A673 (cell line): Measurements from ENCODE around the gene SOS1. TPM values are rescaled to one million over a fixed set of nuclear protein-coding genes. Genes with fewer than 3 reads are reported as not detected.

Experiments used
- BruUV-seq: library from RNA; stranded (reverse); fragments of 400-500 nt; replicated peaks from 2 replicates; lab custom pipeline; 2021; lab: Mats Ljungman, UMichigan
- CTCF ChIA-PET: fragments of 300-600 bp; sonication (Branson Sonifier 250); formaldehyde crosslinking; loops from one replicate; lab custom pipeline; 2022; ENCODE audit warnings: antibody characterized with exemption; lab: Charles Lee
- POLR2A ChIA-PET: fragments of 300-600 bp; sonication (Branson Sonifier 250); formaldehyde crosslinking; loops from one replicate; lab custom pipeline; 2022; ENCODE audit warnings: antibody characterized with exemption; ENCODE audit not compliant: low non-redundant PET; lab: Charles Lee
- DNase-seq: peaks from one replicate; pipeline ENCODE4 v3.0.0-alpha.2; 2015; ENCODE audit warnings: low spot score
- H3K27ac ChIP-seq: fragments of 200-600 bp; sonication (generic); 2 replicates; pipeline ENCODE4 v1.5.1; 2016; ENCODE audit warnings: mixed run types, low read depth, mild to moderate bottlenecking, mixed read lengths, antibody characterized with exemption, low read length; ENCODE audit not compliant: poor library complexity, severe bottlenecking
- H3K27me3 ChIP-seq: fragments of 200-600 bp; sonication (generic); replicated peaks from 2 replicates; pipeline ENCODE4 v1.6.1; 2017; ENCODE audit warnings: mixed run types, low read depth, mild to moderate bottlenecking, mixed read lengths, antibody characterized with exemption, low read length; ENCODE audit not compliant: insufficient read depth, poor library complexity
- H3K36me3 ChIP-seq: fragments of 200-600 bp; sonication (generic); 2 replicates; pipeline ENCODE4 v1.6.1; 2016; ENCODE audit warnings: mixed run types, mild to moderate bottlenecking, mixed read lengths, antibody characterized with exemption, low read length; ENCODE audit not compliant: insufficient read depth, poor library complexity, severe bottlenecking
- H3K4me1 ChIP-seq: fragments of 200-600 bp; sonication (generic); 2 replicates; pipeline ENCODE4 v1.6.1; 2017; ENCODE audit warnings: mixed run types, mild to moderate bottlenecking, mixed read lengths, antibody characterized with exemption, low read length; ENCODE audit not compliant: insufficient read depth, poor library complexity, severe bottlenecking
- H3K4me3 ChIP-seq: fragments of 200-600 bp; sonication (generic); 2 replicates; pipeline ENCODE4 v1.5.1; 2016; ENCODE audit warnings: low read depth, mixed run types, mild to moderate bottlenecking, mixed read lengths, low read length; ENCODE audit not compliant: poor library complexity, severe bottlenecking
- H3K9me3 ChIP-seq: fragments of 200-600 bp; sonication (generic); 2 replicates; pipeline ENCODE4 v1.6.1; 2016; ENCODE audit warnings: mixed run types, low read depth, mild to moderate bottlenecking, mixed read lengths, antibody characterized with exemption, low read length; ENCODE audit not compliant: poor library complexity, severe bottlenecking
- CTCF ChIP-seq: fragments of 300-800, 200-600 bp; sonication (generic); conservative IDR thresholded peaks from 2 replicates; pipeline ENCODE4 v1.5.1; 2017; ENCODE audit warnings: low read depth, mild to moderate bottlenecking, antibody characterized with exemption, low read length, moderate library complexity, mixed read lengths
- EZH2 ChIP-seq: fragments of 200-600 bp; sonication (generic); IDR thresholded peaks from 2 replicates; pipeline ENCODE4 v1.6.1; 2017; ENCODE audit warnings: borderline replicate concordance, low read depth, mild to moderate bottlenecking, mixed read lengths, antibody characterized with exemption, low read length; ENCODE audit not compliant: poor library complexity, severe bottlenecking
- intact Hi-C: fragments of 100-400 bp; cut with micrococcal nuclease; formaldehyde crosslinking; loops from one replicate; pipeline ENCODE4 v1.10.0; 2022; ENCODE audit not compliant: unreplicated experiment
- total RNA-seq: library from RNA; stranded (reverse); gene quantifications from 2 replicates; pipeline ENCODE4 v1.2.3, GENCODE V29; 2021

Gene SOS1
- total RNA-seq, 1 experiment from 2014 or later, result 37.8 TPM

DNA sequence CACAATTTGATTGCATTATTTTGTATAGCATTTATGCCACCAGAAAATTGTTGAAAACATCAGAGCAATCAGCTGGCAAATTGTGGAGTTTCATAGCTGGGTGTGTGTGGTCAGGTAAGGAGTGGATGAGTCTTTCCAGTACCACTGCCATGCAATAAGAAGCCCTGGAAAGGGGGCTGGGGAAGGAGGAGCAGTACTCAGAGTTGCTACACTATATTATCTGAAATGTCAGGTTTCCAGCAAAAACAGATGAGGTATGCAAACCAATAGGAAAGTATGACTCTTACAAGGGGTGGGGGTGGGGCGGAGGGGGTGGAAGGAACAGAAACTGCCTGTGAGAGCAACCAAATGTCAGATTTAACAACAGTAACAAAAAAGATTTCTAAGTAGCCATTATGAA is 112.2 kb downstream of the SOS1 start:
- H3K36me3 ChIP-seq, result peaks cover 22% of the 10 kb centered on the region
- no peaks in the 10 kb centered on the region for H3K4me1 ChIP-seq
- CTCF ChIA-PET, result no interaction called here
- intact Hi-C loops, result no loop called here
- TF ChIP-seq CTCF, result no peak
- TF ChIP-seq EZH2, result no peak
- POLR2A ChIA-PET, result no interaction called here
- H3K4me3 ChIP-seq, result no peak overlapping the region
- no peaks in the 10 kb centered on the region for H3K27me3 ChIP-seq
- no TSS peak for BruUV-seq
- no peaks in the 10 kb centered on the region for H3K9me3 ChIP-seq
- DNase-seq, result no peak
- H3K27ac ChIP-seq, result no peak overlapping the region

DNA sequence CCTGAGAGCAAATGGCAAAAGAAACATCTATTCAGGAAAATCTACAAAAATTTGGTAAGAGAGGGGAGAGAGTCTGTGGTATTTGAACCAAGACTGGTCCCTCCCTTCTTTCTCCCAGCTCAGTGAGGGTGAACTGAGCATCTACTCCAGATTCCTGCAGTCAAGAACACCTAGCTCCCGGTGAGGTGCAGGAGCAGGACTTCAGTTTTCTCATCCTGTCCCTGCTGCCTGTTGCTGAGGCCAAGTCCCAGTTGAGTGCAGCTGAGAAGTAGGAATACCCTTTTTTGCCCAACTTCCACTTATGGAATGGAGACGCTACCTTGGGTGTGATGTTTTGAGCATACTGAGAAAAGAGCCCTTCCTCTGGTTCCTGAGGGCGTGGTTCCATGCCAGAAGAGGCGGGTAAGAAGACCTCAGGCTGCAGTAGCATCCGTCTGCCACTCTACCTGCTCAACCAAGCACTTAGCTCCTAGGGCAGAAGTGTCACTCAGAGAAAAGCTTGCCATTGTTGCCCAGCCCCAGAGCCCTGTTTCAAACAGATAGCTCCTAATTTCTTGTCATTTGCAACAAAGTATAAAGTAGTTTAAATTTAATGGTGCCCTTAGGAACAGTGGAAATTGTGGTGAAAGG is 112.9 kb downstream of the SOS1 start:
- no TSS peak for BruUV-seq
- intact Hi-C loops, result no loop called here
- Histone ChIP-seq H3K9me3 (no peaks in the 10 kb centered on the region), H3K4me3 (no peak overlapping the region), H3K4me1 (no peaks in the 10 kb centered on the region), H3K36me3 (peaks cover 22% of the 10 kb centered on the region), H3K27ac (no peak overlapping the region), H3K27me3 (no peaks in the 10 kb centered on the region)
- POLR2A ChIA-PET, result no interaction called here
- TF ChIP-seq EZH2 (no peak), CTCF (no peak)
- no peak for DNase-seq
- CTCF ChIA-PET, result no interaction called here

DNA sequence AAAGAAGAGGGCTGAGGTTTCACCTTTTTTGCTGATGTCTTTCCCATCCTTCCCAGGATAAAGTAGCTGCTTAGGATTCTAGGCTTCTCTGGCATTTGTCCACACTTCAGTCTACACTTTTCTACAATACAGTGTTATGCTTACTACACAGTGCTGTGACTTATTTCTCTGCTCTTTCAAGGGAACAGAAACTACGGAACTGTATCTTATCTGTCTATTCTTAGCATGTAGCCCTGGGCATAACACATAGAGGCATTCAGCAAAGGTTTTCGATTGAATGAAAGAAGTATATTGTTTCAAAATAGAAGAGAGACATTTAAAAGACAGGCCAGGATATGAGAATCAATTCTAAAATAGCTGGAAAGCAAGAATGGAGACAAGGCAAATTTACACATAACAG is 120.3 kb downstream of the SOS1 start:
- no peak overlapping the region for H3K4me3 ChIP-seq
- BruUV-seq, result no TSS peak
- no peaks in the 10 kb centered on the region for H3K27me3 ChIP-seq
- H3K27ac ChIP-seq, result no peak overlapping the region
- ChIA-PET CTCF (no interaction called here), POLR2A (no interaction called here)
- peaks cover 12% of the 10 kb centered on the region for H3K4me1 ChIP-seq
- no peak for DNase-seq
- TF ChIP-seq CTCF, result no peak
- no peak for TF ChIP-seq EZH2
- intact Hi-C loops, result no loop called here
- H3K9me3 ChIP-seq, result no peaks in the 10 kb centered on the region
- H3K36me3 ChIP-seq, result peaks cover 4% of the 10 kb centered on the region
